COLO668 (cell line): ENCODE results near the gene GDF15.

ENCODE experiments used
- DNase-seq: peaks from one replicate; lab custom pipeline; 2025; ENCODE audit not compliant: unreplicated experiment; lab: John Stamatoyannopoulos, UW

GDF15 gene

GRCh38 chr19:18428787-18429674 lies 43.1 kb downstream of the GDF15 start:
- peak; percentile 93 for DNase-seq

GRCh38 chr19:18429717-18430416 lies 43.9 kb downstream of the GDF15 start:
- no peak for DNase-seq

- no peak for DNase-seq
These were observed 44.6 kb downstream of the GDF15 start for GRCh38 chr19:18430417-18431144.

- DNase-seq, result no peak
These were observed 45.6 kb downstream of the GDF15 start for GRCh38 chr19:18431351-18432197.

- no peak for DNase-seq
These were observed 46.5 kb downstream of the GDF15 start for GRCh38 chr19:18432275-18433014.

- DNase-seq, result no peak
These were observed 47.2 kb downstream of the GDF15 start for GRCh38 chr19:18433015-18433691.

GRCh38 chr19:18433735-18434398 lies 47.9 kb downstream of the GDF15 start:
- no peak for DNase-seq

GRCh38 chr19:18434411-18435175 lies 48.6 kb downstream of the GDF15 start:
- DNase-seq, result no peak

GRCh38 chr19:18435178-18435841 lies 49.4 kb downstream of the GDF15 start:
- DNase-seq, result no peak

- no peak for DNase-seq
These were observed 50.1 kb downstream of the GDF15 start for GRCh38 chr19:18435842-18436670.

GRCh38 chr19:18436671-18437490 lies 50.9 kb downstream of the GDF15 start:
- peak; percentile 28 for DNase-seq

GRCh38 chr19:18437491-18438330 lies 51.8 kb downstream of the GDF15 start, which contains the start of gene ISYNA1:
TSS of gene ISYNA1 (minus strand) at chr19:18438133. CDS start at chr19:18437979, 154 bp downstream.
- peak; percentile 56 for DNase-seq

GRCh38 chr19:18438331-18439024 lies 52.5 kb downstream of the GDF15 start:
- DNase-seq, result no peak
